ENCODE results near the gene PI4KA.

DNA sequence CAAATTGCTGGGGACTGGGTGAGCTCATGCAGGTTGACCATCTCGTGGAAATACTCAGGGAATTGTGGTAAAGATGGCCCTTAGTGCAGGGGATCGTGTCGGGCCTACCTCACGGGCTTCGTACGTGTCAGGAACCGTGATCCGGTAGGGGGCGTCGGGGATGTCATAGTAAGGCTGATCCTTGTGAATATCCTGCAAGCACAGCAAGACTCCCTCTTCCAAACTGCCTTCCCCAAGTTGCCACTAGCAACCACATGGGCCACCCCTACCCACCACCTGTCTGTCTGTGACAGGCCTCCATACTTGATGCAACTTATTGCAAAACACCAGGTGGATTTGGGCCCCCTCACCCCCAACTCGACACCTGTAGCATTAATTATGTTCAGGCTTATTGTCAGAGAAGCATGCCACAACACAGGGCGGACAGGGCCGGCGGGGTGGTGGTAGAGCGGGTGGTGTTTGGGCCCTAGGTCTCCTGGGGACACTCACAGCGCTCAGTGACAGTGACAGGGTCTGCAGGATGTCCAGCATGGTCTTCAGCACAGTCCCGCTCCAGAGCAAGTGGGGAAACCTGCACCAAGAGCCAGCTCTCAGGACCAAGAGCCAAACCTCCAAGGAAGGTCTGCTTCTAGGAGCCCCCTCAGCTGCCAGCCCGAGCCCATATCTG lies 107.3 kb downstream of the PI4KA start:
- TF ChIP-seq EZH2phosphoT487 (IDR thresholded peaks at IDR 0.05; ENCODE audit: borderline replicate concordance, low read depth, low read length) (no peak), CTCF (conservative IDR thresholded peaks at IDR 0.05; ENCODE audit: low read length) (no peak)

Data from OCI-LY7 (cell line).